Upper lobe of right lung (tissue), 1 donor: ENCODE data around the gene HNF4A. TPM values are rescaled to one million over a fixed set of nuclear protein-coding genes. Genes with fewer than 3 reads are reported as not detected.
A peak's percentile ranks its signal among the peaks of the same experiment; 100 is the strongest.

Experiments used
- ATAC-seq: fragments of 200-7000 bp; cut with Tn5 transposase; one replicate; pipeline ENCODE4 v1.9.1; 2020; ENCODE audit warnings: mild to moderate bottlenecking, moderate library complexity
- DNase-seq: peaks from one replicate; pipeline ENCODE4 v3.0.0-alpha.2; 2020
- H3K27ac ChIP-seq: fragments of 200-600 bp; one replicate; pipeline ENCODE4 v1.8.0; 2022
- H3K27me3 ChIP-seq: fragments of 200-600 bp; one replicate; pipeline ENCODE4 v1.8.0; 2022; ENCODE audit warnings: mild to moderate bottlenecking
- H3K36me3 ChIP-seq: fragments of 200-600 bp; one replicate; pipeline ENCODE4 v1.8.0; 2022
- H3K4me1 ChIP-seq: fragments of 200-600 bp; one replicate; pipeline ENCODE4 v1.8.0; 2022
- H3K4me3 ChIP-seq: fragments of 200-600 bp; one replicate; pipeline ENCODE4 v1.8.0; 2022; ENCODE audit warnings: mild to moderate bottlenecking
- H3K9me3 ChIP-seq: fragments of 200-600 bp; one replicate; pipeline ENCODE4 v1.8.0; 2022
- intact Hi-C: fragments of 100-400 bp; cut with DNase I; formaldehyde crosslinking; loops from one replicate; pipeline ENCODE4 v1.11.0; 2022
- total RNA-seq: library from RNA; stranded (reverse); fragmentation: NEBNext Ultra II Directional; extraction: Animal tissue kit (Norgen Biotek cat#: 25700); gene quantifications from one replicate; pipeline ENCODE4 v1.2.1, GENCODE V29; 2021
- TF ChIP-seq, protein P1 (sequence below): fragments of 200-600 bp; IDR thresholded peaks from one replicate; pipeline ENCODE4 v1.8.0; 2022; ENCODE audit warnings: antibody characterized with exemption
- donor health status: DM: no; HTN: yes; CAD: no; lungs with severe emphysema.

The HNF4A gene
- total RNA-seq, 1 donor from 2014 or later = 0.20 TPM

DNA sequence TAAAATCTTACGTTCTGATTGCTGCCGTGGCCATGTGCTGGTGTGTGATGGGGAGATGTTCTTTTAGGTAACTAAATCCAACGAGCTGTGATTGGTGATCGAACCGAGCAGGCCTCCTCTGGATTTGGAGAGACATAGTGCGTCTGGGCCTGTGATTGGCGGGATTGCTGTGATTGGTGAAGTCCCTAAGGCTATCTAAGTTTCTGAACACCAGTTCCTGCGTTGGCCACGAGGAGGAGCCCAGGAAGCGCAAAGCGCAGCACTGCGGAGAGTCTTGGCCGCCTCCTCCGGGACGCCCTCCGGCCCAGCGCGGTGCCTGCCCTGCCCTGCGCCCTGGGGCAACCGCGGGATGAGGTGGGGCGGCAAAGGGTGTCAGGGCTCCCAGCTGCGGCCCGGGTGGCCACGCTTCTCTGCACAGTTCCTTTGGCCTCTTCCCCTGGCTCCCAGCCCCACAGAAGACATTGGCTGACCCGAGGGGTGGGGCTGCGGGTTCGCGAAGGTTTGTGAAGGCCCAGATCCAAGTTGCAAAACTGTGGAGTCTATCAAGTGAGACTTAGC, 33.0 kb downstream of the HNF4A start:
- Histone ChIP-seq H3K4me1 (no peaks in the 10 kb centered on the region), H3K36me3 (no peaks in the 10 kb centered on the region), H3K27me3 (peaks cover 9% of the 10 kb centered on the region), H3K4me3 (no peak overlapping the region), H3K9me3 (no peaks in the 10 kb centered on the region), H3K27ac (no peak overlapping the region)
- DNase-seq (peak; percentile 82), ATAC-seq (peak; percentile 91)
- TF ChIP-seq, protein P1, sequence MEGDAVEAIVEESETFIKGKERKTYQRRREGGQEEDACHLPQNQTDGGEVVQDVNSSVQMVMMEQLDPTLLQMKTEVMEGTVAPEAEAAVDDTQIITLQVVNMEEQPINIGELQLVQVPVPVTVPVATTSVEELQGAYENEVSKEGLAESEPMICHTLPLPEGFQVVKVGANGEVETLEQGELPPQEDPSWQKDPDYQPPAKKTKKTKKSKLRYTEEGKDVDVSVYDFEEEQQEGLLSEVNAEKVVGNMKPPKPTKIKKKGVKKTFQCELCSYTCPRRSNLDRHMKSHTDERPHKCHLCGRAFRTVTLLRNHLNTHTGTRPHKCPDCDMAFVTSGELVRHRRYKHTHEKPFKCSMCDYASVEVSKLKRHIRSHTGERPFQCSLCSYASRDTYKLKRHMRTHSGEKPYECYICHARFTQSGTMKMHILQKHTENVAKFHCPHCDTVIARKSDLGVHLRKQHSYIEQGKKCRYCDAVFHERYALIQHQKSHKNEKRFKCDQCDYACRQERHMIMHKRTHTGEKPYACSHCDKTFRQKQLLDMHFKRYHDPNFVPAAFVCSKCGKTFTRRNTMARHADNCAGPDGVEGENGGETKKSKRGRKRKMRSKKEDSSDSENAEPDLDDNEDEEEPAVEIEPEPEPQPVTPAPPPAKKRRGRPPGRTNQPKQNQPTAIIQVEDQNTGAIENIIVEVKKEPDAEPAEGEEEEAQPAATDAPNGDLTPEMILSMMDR = peak; percentile 73
- intact Hi-C loops = loop anchor here (10.0 kb wide), 2 partner anchors 174 to 226 kb away; partner anchors contain the start of gene OSER1

DNA sequence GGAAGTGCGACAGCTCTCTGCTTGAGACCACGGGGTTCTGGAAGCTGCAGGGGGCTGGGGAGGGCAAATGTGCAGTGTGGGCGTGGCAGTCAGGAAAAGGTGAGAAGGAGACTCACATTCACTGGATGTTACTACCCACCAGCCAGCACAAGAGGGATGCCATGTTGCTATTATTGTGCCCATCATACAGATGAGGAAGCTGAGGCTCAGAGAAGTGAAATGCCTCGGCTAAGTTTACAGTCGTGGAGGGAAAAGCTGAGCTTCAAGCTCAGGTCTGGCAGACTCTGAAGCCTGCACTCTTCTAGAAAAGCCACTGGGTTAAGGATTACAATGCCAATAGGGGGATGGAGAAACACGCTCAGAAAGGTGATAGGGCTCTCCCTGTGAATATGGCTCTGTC, 34.4 kb downstream of the HNF4A start:
- no peak overlapping the region for H3K27ac ChIP-seq
- peaks cover 9% of the 10 kb centered on the region for H3K27me3 ChIP-seq
- H3K9me3 ChIP-seq = no peaks in the 10 kb centered on the region
- H3K4me1 ChIP-seq = peaks cover 4% of the 10 kb centered on the region
- no peaks in the 10 kb centered on the region for H3K36me3 ChIP-seq
- H3K4me3 ChIP-seq = no peak overlapping the region
- intact Hi-C loops = loop anchor here (10.0 kb wide), 3 partner anchors 75 to 225 kb away; partner anchors contain the start of gene OSER1
- ATAC-seq (no peak), DNase-seq (no peak)
- TF ChIP-seq, protein P1 = no peak

DNA sequence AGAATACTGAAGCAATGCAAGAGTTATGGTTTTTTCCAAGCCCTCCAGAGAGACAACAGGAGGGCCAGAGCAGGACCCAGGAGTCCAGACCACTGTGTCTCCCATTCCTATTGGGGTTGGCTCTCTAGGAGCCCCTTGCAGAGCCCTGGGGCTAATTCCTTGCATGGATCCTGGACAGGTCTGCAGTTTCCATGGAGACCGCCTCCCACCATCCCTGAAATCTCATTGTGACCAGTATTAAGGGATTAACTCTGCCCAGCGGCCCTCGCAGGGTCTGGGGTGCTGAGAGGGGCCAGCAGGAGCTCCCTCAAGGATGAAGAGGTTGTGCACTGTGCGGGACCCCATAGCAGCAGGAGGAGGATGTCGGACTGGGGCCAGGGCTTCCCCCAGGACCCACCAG, 34.8 kb downstream of the HNF4A start:
- H3K27ac ChIP-seq = no peak overlapping the region
- H3K9me3 ChIP-seq = no peaks in the 10 kb centered on the region
- H3K4me3 ChIP-seq = no peak overlapping the region
- peaks cover 4% of the 10 kb centered on the region for H3K4me1 ChIP-seq
- no peak for ATAC-seq
- DNase-seq = no peak
- H3K36me3 ChIP-seq = no peaks in the 10 kb centered on the region
- TF ChIP-seq, protein P1 = no peak
- peaks cover 9% of the 10 kb centered on the region for H3K27me3 ChIP-seq
- intact Hi-C loops = loop anchor here (10.0 kb wide), 1 partner anchor 75 kb away; no protein-coding TSS in a partner anchor

DNA sequence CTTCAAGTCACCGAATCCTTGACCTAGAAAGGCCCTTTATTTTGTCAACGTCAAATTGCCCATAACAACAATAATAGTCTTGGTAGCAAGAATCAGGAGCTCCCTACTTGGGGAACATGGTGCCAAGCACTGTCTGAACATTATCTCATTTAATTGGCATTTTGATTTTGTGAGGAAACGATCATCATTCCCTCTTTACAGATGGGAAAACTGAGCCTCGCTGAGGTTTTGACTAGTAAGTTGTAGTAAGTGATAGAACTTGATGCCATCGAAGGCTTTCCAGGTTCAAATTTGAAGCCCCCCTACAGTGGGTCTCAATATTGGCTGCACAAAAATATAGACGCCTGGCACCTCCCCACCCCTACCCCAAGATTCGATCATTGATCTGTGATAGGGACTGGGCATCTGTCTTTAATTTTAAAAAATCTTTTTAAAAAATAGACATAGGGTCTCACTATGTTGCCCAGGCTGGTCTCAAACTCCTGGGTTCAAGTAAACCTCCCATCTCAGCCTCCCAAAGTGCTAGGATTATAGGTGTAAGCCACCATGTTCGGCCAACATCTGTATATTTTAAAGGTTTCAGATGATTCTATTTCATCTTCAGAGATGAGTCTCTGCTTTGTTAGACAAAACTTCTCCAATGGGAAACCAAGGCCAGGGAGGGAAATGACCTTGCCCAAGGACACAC, 36.7 kb downstream of the HNF4A start:
- ATAC-seq (no peak), DNase-seq (no peak)
- Histone ChIP-seq H3K27ac (no peak overlapping the region), H3K9me3 (no peaks in the 10 kb centered on the region), H3K27me3 (peaks cover 9% of the 10 kb centered on the region), H3K4me3 (no peak overlapping the region), H3K36me3 (no peaks in the 10 kb centered on the region), H3K4me1 (peaks cover 4% of the 10 kb centered on the region)
- intact Hi-C loops = loop anchor here (10.0 kb wide), 1 partner anchor 73 kb away; no protein-coding TSS in a partner anchor
- TF ChIP-seq, protein P1 = no peak

DNA sequence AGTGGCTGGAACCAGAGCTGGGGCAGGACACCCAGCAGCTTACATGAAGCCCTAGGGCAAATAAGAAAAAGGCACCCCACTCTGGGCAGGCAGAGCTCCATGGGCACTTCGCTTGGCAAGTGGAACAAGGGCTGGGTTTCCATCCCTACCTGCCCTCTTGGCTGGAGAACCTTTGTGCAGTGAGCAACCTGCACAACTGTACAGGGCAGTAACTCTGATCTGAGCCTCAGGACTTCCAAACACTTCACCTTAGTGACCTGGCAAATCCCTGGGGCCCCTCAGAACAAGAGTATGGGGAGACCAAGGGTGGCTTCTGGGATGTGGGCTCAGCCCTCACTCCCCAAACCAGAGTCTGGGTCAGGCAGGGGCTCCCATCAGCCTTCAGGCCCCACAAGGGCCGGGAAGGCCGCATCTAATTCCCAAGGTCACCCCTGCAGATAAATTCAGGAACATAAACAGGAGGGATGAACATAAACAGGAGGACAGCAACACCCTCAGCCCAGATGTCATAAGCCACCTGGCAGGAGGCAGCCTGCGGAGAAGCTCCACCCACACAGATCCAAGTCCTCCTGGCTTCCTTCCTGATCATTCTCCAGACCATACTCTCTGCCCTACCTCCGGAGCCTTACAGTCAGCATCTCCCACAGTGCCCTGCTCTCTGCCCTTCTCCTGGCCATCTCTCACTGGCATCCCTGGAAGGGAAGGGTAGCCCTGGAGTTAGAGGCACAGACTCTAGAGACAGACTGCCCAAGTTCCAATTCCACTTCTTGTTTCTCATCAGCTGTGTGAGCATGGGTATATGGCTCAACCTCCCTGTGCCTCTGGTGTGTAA, 37.5 kb downstream of the HNF4A start:
- ATAC-seq = no peak
- intact Hi-C loops = loop anchor here (10.0 kb wide), 1 partner anchor 72 kb away; no protein-coding TSS in a partner anchor

More for the DNA sequence above, 37.5 kb downstream of the HNF4A start:
- peaks cover 4% of the 10 kb centered on the region for H3K4me1 ChIP-seq
- TF ChIP-seq, protein P1 = no peak
- H3K27me3 ChIP-seq = peaks cover 7% of the 10 kb centered on the region
- H3K36me3 ChIP-seq = no peaks in the 10 kb centered on the region
- H3K4me3 ChIP-seq = no peak overlapping the region
- no peak for DNase-seq
- no peak overlapping the region for H3K27ac ChIP-seq
- H3K9me3 ChIP-seq = no peaks in the 10 kb centered on the region
